ENCODE data around the gene COL23A1. TPM values are rescaled to one million over a fixed set of nuclear protein-coding genes. Genes with fewer than 3 reads are reported as not detected.

COL23A1 gene
- total and polyA plus RNA-seq, 2 of the 13 experiments (the other 11 are each of a cell fraction or from before 2014, with no cell fraction given), result not detected

GRCh38 chr5:178461004-178461730 is 129.0 kb downstream of the COL23A1 start:
- H3K4me3 ChIP-seq (replicated peaks in 1 of 3; ENCODE audit: insufficient read depth in 1 of 3, low read depth in 2 of 3, low read length in 3 of 3), result no peak overlapping the region
- H3K9ac ChIP-seq (ENCODE audit: insufficient read depth, low read depth, low read length), result no peak overlapping the region
- H3K36me3 ChIP-seq (replicated peaks in 1 of 2; ENCODE audit: control insufficient read depth in 1 of 2, insufficient read depth in 2 of 2, low read length in 2 of 2), result no peaks in the 10 kb centered on the region
- POLR2A ChIA-PET, result no interaction called here
- no peaks in the 10 kb centered on the region for H3K79me2 ChIP-seq (ENCODE audit: insufficient read depth, low read length)
- no TSS peak for BruUV-seq (replicated peaks)
- CTCF ChIA-PET (ENCODE audit: low intra/inter-chr PET ratio, low total read pairs), result no interaction called here
- TF ChIP-seq KDM2A (CRISPR knock-in tag; IDR thresholded peaks at IDR 0.05; ENCODE audit: borderline replicate concordance, low read depth) (peak; percentile 46; the same call in 1 of the 2 replicates), RAD21 (CRISPR knock-in tag; IDR thresholded peaks at IDR 0.05) (peak; percentile 47; the same call in 1 of the 2 replicates), STAG1 (CRISPR knock-in tag; IDR thresholded peaks at IDR 0.05) (peak; percentile 77), XRCC5 (optimal IDR thresholded peaks at IDR 0.05; ENCODE audit: low read length) (peak; percentile 91)
- TF ChIP-seq, protein P1, sequence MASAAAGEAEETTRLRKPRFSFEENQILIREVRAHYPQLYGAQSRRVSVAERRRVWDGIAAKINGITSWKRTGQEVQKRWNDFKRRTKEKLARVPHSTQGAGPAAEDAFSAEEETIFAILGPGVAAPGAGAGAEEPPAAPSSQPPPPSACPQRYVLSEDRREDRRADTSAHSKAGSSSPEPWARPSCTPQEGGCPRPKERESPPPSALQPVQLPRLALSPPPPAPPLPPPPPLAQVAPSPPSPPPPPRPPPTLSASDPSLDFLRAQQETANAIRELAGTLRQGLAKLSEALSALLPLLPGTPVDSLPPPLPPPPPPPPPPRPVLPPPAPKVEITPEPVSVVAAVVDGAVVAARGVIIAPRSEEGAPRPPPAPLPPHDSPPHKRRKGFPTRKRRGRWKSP (CRISPR knock-in tag; IDR thresholded peaks at IDR 0.05), result no peak
- TF ChIP-seq, protein P2, sequence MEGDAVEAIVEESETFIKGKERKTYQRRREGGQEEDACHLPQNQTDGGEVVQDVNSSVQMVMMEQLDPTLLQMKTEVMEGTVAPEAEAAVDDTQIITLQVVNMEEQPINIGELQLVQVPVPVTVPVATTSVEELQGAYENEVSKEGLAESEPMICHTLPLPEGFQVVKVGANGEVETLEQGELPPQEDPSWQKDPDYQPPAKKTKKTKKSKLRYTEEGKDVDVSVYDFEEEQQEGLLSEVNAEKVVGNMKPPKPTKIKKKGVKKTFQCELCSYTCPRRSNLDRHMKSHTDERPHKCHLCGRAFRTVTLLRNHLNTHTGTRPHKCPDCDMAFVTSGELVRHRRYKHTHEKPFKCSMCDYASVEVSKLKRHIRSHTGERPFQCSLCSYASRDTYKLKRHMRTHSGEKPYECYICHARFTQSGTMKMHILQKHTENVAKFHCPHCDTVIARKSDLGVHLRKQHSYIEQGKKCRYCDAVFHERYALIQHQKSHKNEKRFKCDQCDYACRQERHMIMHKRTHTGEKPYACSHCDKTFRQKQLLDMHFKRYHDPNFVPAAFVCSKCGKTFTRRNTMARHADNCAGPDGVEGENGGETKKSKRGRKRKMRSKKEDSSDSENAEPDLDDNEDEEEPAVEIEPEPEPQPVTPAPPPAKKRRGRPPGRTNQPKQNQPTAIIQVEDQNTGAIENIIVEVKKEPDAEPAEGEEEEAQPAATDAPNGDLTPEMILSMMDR (CRISPR knock-in tag; IDR thresholded peaks at IDR 0.05), result peak; percentile 81
- no peak overlapping the region for H3K4me2 ChIP-seq (ENCODE audit: low read depth, low read length)
- no peak overlapping the region for H3K27ac ChIP-seq (ENCODE audit: extremely low read length, insufficient read depth, low read length)
- no peak overlapping the region for H2AFZ ChIP-seq (ENCODE audit: low read length)
- H4K20me1 ChIP-seq (ENCODE audit: insufficient read depth, low read length), result no peaks in the 10 kb centered on the region; the same call in 1 of the 2 replicates
- H3K27me3 ChIP-seq (ENCODE audit: control insufficient read depth in 1 of 2, insufficient read depth in 2 of 2, low read length in 2 of 2), result peaks cover 0 to 16% of the 10 kb centered on the region in 2 experiments; a peak in 3 of 5 replicates
- ATAC-seq (peak; percentile 100), FAIRE-seq (peak; percentile 77), DNase-seq (ENCODE audit: low spot score) (peak; percentile 20)
- H3K9me3 ChIP-seq (ENCODE audit: low read length), result no peaks in the 10 kb centered on the region
- no peaks in the 10 kb centered on the region for H3K4me1 ChIP-seq (ENCODE audit: insufficient read depth, low read length)
- intact Hi-C loops (cut with micrococcal nuclease; ENCODE audit: unreplicated experiment), result no loop called here
- in situ Hi-C loops (cut with HindIII; ENCODE audit: extremely low pct_ligation_motif_present, low pct_unique_long_range_greater_than_20kb), result no loop called here
- 28% methylated on average over 3 of the region's 12 CpGs for WGBS (ENCODE audit: low lambda C conversion rate)
